HepG2 (cell line): ENCODE measurements around the gene NUBP1. TPM values are rescaled to one million over a fixed set of nuclear protein-coding genes. Genes with fewer than 3 reads are reported as not detected.

Experiments used
- BHLHE40 ChIP-seq: IDR thresholded peaks from 2 replicates; pipeline ENCODE4 v1.6.1; 2011; ENCODE audit warnings: low read length, improper control_type of control experiment
- CEBPB ChIP-seq: IDR thresholded peaks from 2 replicates; pipeline ENCODE4 v1.6.1; 2011; ENCODE audit warnings: low read depth, low read length, improper control_type of control experiment, borderline replicate concordance
- CREBL2 ChIP-seq: sonication (generic); formaldehyde crosslinking; IDR thresholded peaks from 2 replicates; pipeline ENCODE4 v1.8.1; 2023; ENCODE audit warnings: missing genetic modification reagents, mild to moderate bottlenecking, borderline replicate concordance
- KAT8 ChIP-seq: IDR thresholded peaks from 2 replicates; pipeline ENCODE4 v1.6.1; 2016; ENCODE audit warnings: missing genetic modification reagents, missing compliant biosample characterization
- MYC ChIP-seq: sonication (generic); formaldehyde crosslinking; IDR thresholded peaks from 2 replicates; pipeline ENCODE4 v1.9.0; 2021; ENCODE audit warnings: missing genetic modification reagents, borderline replicate concordance
- RELA ChIP-seq: sonication (generic); formaldehyde crosslinking; IDR thresholded peaks from 2 replicates; pipeline ENCODE4 v1.4.0; 2020; ENCODE audit warnings: missing genetic modification reagents
- TCF7 ChIP-seq: sonication (generic); IDR thresholded peaks from 2 replicates; pipeline ENCODE4 v1.6.1; 2016; ENCODE audit warnings: antibody characterized with exemption, low read depth
- THAP9 ChIP-seq: sonication (generic); formaldehyde crosslinking; IDR thresholded peaks from 2 replicates; pipeline ENCODE4; 2020; ENCODE audit warnings: missing genetic modification reagents, mild to moderate bottlenecking, borderline replicate concordance
- TRIM22 ChIP-seq: fragments of 450-650 bp; IDR thresholded peaks from 2 replicates; pipeline ENCODE4 v1.6.1; 2017
- ZBTB2 ChIP-seq: sonication (generic); formaldehyde crosslinking; IDR thresholded peaks from 2 replicates; pipeline ENCODE4 v1.8.0; 2022; ENCODE audit warnings: low read depth, missing genetic modification reagents
- ZBTB39 ChIP-seq: sonication (generic); formaldehyde crosslinking; IDR thresholded peaks from 2 replicates; pipeline ENCODE4 v1.5.0; 2020; ENCODE audit warnings: missing genetic modification reagents
- ZBTB7B ChIP-seq: sonication (generic); formaldehyde crosslinking; IDR thresholded peaks from 2 replicates; pipeline ENCODE4 v1.4.0; 2020; ENCODE audit warnings: missing genetic modification reagents
- ZFP36L1 ChIP-seq: sonication (generic); formaldehyde crosslinking; IDR thresholded peaks from 2 replicates; pipeline ENCODE4 v1.8.0; 2022; ENCODE audit warnings: mild to moderate bottlenecking, missing genetic modification reagents, moderate library complexity
- ZNF343 ChIP-seq: sonication (generic); formaldehyde crosslinking; IDR thresholded peaks from 2 replicates; pipeline ENCODE4 v1.4.0; 2020; ENCODE audit warnings: mild to moderate bottlenecking, missing genetic modification reagents
- ZNF652 ChIP-seq: IDR thresholded peaks from 2 replicates; pipeline ENCODE4 v1.6.1; 2016; ENCODE audit warnings: low read depth, borderline replicate concordance
- ZNF691 ChIP-seq: sonication (generic); formaldehyde crosslinking; IDR thresholded peaks from 2 replicates; pipeline ENCODE4 v1.4.0; 2020; ENCODE audit warnings: missing genetic modification reagents, low read depth, mild to moderate bottlenecking, borderline replicate concordance
- ZNF740 ChIP-seq: sonication (generic); formaldehyde crosslinking; IDR thresholded peaks from 2 replicates; pipeline ENCODE4 v1.4.0; 2020; ENCODE audit warnings: missing genetic modification reagents
- ZNF75D ChIP-seq: sonication (generic); formaldehyde crosslinking; IDR thresholded peaks from 2 replicates; pipeline ENCODE4 v1.8.1; 2023; ENCODE audit warnings: missing genetic modification reagents, mild to moderate bottlenecking, borderline replicate concordance
- polyA plus RNA-seq, 8 experiments: library from polyadenylated mRNA; depleted of rRNA in 3 of 8; stranded (reverse) in 7 of 8; unstranded in 1 of 8; fragments of >200 nt; fragmentation: Illumina TruSeq in 4 of 8; extraction: Trizol in 4 of 8; gene quantifications; 2 replicates each; pipeline versions ENCODE4 v1.2.1 to v1.2.3, GENCODE V29; 2011 to 2016; ENCODE audit warnings: low read depth in 4 of 8, missing spikeins in 1 of 8, mixed read lengths in 1 of 8; ENCODE audit not compliant: insufficient read depth in 1 of 8
- total RNA-seq, 5 experiments: library from RNA; depleted of rRNA; stranded (reverse); fragments of >200 nt; fragmentation: Illumina TruSeq; extraction: Trizol; gene quantifications; 2 replicates each; pipeline ENCODE4 v1.2.3, GENCODE V29; 2016; ENCODE audit warnings: low read depth in 1 of 5

Gene NUBP1
- total and polyA plus RNA-seq, 2 of the 13 experiments (the other 11 are each of a cell fraction or from before 2014, with no cell fraction given) = 53.5 to 70.4 TPM

GRCh38 chr16:10743610-10744369, at the start of gene NUBP1 (continued):
- TF ChIP-seq ZBTB39 (CRISPR knock-in tag) (peak; percentile 86; the same call in 1 of the 2 replicates), MYC (peak; percentile 95), ZNF652 (CRISPR knock-in tag) (0 out of 2 replicates have a peak, but pooled peaks have one; percentile 11), ZNF691 (CRISPR knock-in tag) (peak; percentile 99), TRIM22 (no peak), BHLHE40 (no peak), ZBTB7B (CRISPR knock-in tag) (peak; percentile 68), ZBTB2 (CRISPR knock-in tag) (peak; percentile 73; the same call in 1 of the 2 replicates), TCF7 (no peak), CEBPB (no peak), CREBL2 (CRISPR knock-in tag) (peak; percentile 97; the same call in 1 of the 2 replicates), ZNF740 (peak; percentile 86), ZNF343 (CRISPR knock-in tag) (peak; percentile 93; the same call in 1 of the 2 replicates), ZFP36L1 (CRISPR knock-in tag) (0 out of 2 replicates have a peak, but pooled peaks have one; percentile 75), ZNF75D (CRISPR knock-in tag) (no peak), THAP9 (CRISPR knock-in tag) (peak; percentile 99), KAT8 (CRISPR knock-in tag) (peak; percentile 97), RELA (CRISPR knock-in tag) (peak; percentile 91; the same call in 1 of the 2 replicates)
